GM12801 (cell line): ENCODE measurements around the gene MSANTD2.

Source experiments
- TF ChIP-seq, protein P1 (sequence below): IDR thresholded peaks from one replicate; pipeline ENCODE4 v1.5.1; 2011; ENCODE audit warnings: control low read depth; ENCODE audit not compliant: insufficient read length; ENCODE audit errors: extremely low read depth

The MSANTD2 gene

DNA sequence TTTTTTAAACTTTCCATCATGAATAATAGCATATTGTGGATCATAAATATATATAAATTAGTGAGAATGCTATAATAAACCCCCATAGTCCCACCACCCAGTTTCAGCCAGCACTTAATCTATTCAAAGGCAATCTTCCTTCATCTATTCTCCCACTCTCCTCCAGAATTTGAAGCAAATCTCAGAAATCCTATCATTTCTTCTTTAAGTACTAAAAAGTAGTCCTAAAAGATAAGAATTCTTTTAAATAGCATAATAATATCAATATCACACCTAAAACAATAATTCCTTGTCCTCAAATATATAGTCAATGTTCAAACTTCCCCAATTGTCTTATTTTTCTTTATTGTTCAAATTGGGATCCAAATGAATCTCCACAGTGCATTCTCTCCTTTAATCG, 40.5 kb upstream of the MSANTD2 start:
- TF ChIP-seq, protein P1, sequence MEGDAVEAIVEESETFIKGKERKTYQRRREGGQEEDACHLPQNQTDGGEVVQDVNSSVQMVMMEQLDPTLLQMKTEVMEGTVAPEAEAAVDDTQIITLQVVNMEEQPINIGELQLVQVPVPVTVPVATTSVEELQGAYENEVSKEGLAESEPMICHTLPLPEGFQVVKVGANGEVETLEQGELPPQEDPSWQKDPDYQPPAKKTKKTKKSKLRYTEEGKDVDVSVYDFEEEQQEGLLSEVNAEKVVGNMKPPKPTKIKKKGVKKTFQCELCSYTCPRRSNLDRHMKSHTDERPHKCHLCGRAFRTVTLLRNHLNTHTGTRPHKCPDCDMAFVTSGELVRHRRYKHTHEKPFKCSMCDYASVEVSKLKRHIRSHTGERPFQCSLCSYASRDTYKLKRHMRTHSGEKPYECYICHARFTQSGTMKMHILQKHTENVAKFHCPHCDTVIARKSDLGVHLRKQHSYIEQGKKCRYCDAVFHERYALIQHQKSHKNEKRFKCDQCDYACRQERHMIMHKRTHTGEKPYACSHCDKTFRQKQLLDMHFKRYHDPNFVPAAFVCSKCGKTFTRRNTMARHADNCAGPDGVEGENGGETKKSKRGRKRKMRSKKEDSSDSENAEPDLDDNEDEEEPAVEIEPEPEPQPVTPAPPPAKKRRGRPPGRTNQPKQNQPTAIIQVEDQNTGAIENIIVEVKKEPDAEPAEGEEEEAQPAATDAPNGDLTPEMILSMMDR = no peak

DNA sequence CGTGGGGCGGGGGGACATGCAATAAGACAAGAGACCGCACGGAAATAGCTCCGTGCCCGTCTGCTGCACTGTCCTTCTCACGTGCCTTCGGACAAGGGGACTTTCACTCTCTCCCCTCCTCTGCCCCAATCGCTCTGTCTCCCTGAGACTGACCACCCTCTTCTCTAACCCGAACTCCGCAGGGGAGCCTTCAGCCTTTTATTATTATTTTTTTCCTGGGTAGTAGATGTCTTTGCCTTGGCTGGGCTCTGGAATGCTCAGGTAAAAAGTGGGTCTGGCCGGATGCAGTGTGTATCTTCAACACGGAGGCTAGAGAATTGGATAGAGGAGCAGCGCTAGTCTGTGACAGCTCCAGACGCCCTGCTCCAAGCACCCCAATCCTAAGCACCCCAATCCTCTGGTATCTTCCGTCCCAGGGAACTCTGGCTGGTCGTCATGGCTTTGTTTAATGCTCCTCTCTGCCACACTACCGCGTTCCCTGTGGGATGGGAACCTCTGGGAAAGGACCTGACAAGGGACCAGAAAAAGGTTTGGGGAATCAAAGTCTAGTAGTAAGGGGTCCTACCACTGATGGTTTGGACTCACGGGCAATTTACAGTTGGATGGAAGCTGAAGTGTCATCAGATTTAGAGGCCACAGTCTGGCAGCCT, 39.9 kb upstream of the MSANTD2 start:
- TF ChIP-seq, protein P1 = no peak

DNA sequence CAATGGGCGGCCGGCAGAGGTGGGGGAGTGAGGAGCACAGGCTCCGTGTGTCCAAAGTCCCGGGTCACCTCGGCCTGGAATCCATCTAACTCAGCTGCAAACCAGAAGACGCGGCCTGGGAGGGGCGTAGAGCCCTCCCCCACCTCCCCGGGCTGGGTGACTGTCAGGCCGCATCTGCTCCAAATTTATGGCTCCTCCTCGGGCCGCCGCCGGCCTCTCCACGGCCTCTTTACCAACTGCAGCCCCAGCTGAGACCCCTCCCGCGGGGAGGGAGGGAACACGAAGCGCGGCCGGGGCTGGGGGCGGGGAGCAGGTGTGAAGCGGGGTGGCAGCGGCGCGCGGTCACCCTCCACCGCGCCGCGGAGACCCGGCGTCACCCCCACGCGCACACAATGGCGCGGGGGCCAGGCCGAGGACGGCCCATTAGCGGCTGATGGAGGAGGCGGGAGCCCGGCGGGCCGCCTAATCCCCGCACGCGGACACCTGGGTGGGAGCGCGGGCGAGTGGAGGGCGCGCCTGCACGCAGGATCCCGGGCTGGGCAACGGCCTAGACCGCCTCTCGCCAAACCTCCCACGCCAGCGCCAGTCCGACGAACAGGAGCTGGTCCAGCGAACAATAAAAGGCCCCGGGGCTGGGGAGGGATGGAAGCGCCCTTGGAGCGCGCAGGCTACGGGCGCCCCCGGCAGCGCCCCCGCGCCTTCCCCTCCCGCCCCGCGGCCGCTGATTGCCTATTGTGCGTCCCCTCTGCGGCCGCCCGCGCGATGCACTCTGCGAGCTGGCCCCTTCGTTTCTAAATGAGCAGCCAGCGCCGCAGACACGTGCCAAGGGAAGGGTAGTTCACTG, 39.1 kb upstream of the MSANTD2 start:
- TF ChIP-seq, protein P1 = no peak

DNA sequence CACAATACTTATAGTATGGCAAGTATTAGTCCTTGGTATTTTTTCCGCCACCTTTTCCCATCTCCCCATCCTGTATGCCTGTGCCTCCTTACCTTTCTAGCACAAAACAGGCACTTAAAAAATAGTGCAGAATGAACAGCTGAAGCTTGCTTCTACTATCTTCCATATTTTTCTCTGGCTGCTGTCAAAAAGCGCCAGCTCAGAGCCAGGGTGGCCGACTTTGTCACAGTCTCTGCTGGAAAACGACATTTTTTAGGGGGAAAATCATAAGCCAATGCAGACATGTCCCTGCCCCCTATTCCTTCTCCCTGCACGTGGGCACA, 38.6 kb upstream of the MSANTD2 start:
- TF ChIP-seq, protein P1 = no peak

DNA sequence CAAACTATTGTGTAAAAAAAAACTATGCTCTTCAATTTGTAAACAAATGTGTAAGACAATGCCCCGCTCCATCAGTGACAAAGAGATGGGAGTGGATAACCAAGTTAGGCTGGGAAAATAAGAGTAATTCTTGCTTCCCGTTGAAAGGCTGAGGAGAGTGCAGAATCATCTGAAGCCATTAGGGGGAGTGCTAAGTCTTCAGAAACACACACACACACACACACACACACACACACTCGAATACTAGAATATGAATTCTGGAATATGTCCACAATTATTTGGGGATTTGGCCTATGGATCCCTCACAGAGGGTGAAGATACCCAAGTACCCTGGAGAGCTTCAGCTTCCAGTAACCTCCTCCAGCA, 37.3 kb upstream of the MSANTD2 start:
- TF ChIP-seq, protein P1 = no peak

DNA sequence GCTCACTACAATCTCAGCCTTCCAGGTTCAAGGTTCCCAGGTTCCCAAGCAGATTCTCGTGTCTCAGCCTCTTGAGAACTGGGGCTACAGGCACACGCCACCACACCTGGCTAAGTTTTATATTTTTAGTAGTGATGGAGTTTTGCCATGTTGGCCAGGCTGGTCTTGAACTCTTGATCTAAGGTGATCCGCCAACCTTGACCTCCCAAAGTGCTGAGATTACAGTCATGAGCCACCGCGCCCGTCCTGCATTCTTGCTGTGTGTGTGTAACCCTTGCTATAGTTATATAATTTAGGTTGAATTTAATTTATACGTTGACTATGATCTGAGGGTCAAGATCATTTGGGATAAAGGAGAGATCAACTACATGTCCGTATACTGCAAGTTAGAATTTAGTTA, 35.7 kb upstream of the MSANTD2 start:
- TF ChIP-seq, protein P1 = no peak

DNA sequence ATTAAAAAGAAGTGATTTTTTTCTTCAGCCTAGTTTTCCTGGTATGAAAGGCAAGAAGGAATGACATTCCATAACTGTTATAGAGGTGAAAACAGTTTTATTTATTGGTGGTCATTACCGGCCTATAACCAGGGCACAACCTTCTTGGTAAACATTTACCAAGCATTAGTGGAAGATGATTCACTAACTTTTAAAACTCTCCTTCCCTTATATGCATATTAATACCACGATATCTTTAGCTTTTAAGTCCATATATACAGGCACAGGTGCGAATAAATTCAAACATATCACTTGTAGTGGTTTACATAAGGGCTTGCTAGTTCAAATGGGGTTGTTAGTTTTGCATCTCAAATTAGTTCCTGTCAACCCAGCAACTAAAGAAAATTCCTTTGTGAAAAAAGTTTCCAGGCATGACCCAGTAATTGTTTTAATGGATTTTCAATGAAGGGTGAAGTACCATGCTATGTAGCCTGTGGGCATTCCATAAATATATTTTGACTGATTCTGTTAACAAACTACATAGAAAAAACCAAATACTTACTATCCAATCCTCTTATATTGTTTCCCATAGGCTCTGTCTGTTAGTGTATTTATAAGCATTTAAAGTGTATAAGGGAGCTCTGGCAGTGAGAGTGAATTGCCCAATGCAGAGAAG, 34.4 kb upstream of the MSANTD2 start:
- TF ChIP-seq, protein P1 = no peak
